Thyroid gland (tissue), 4 donors: ENCODE measurements around the gene PARP1.

Experiments
- POLR2A ChIP-seq, 2 donors: fragments of 450-650 bp; IDR thresholded peaks; one replicate each; pipeline ENCODE4 v1.6.1; 2017; ENCODE audit warnings: antibody characterized with exemption in 2 of 2, mild to moderate bottlenecking in 2 of 2, moderate library complexity in 1 of 2
- TF ChIP-seq, protein P1 (sequence below), 6 experiments: fragments of 200-600 bp in 3 of 6; fragments of 450-650 bp in 3 of 6; sonication (generic) in 3 of 6; IDR thresholded peaks; one replicate each; pipeline ENCODE4 v1.5.1; 2016 to 2019; ENCODE audit warnings: antibody characterized with exemption in 6 of 6, mild to moderate bottlenecking in 2 of 6, inconsistent platforms in 1 of 6, moderate library complexity in 1 of 6

DNA sequence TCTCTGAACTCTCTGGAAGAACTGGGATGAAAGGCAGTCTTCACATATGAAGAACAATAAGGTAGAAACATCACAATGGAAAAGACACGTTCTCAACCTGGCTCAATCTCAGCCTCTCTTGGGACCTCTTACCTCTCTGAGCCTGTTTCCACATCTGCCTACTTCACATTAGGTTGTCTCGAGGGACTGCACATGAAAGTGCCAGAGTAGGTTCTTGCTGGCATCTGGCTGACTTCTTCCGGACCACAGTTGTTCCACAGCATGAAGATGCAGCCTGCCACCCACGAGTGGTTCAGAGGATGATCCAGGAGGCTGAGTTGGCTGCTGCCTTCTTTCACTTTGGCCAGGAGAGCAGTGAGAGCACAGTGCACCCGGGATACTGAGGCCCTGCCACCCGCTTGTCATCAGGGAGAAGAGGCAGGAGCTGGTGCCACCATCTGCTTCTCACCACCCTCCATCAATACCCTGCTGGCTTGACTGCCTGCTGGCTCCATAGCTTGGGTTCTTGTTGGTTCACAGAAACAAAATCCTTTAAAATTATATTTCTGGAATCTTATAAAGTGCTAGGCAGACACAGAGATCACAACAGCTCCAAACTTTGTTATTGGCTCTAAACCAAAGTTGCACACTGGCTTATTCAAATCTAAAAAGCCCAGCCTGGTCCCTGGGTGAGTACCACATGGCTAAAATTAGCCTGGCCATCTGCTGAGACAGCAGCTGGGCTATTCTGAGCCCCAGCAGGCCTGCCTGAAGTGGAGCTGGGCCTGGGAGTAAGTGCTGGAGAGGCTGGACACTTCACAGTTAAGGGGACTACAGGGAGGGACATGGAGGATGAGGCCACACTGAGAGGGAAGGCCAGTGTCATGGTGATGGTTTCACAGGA lies 52.0 kb downstream of the PARP1 start:
- TF ChIP-seq, protein P1, sequence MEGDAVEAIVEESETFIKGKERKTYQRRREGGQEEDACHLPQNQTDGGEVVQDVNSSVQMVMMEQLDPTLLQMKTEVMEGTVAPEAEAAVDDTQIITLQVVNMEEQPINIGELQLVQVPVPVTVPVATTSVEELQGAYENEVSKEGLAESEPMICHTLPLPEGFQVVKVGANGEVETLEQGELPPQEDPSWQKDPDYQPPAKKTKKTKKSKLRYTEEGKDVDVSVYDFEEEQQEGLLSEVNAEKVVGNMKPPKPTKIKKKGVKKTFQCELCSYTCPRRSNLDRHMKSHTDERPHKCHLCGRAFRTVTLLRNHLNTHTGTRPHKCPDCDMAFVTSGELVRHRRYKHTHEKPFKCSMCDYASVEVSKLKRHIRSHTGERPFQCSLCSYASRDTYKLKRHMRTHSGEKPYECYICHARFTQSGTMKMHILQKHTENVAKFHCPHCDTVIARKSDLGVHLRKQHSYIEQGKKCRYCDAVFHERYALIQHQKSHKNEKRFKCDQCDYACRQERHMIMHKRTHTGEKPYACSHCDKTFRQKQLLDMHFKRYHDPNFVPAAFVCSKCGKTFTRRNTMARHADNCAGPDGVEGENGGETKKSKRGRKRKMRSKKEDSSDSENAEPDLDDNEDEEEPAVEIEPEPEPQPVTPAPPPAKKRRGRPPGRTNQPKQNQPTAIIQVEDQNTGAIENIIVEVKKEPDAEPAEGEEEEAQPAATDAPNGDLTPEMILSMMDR (IDR thresholded peaks at IDR 0.05) = no peak
- no peak for TF ChIP-seq POLR2A (IDR thresholded peaks at IDR 0.05)
